ENCODE measurements around the gene PLEKHH1. TPM values are rescaled to one million over a fixed set of nuclear protein-coding genes. Genes with fewer than 3 reads are reported as not detected.

PLEKHH1 gene
- total and polyA plus RNA-seq, 9 of the 15 experiments (the other 6 are each of a cell fraction or from before 2014, with no cell fraction given) = 0.76 to 5.9 (median 2.9) TPM

- Histone ChIP-seq H3K9ac (ENCODE audit: insufficient read depth in 1 of 2, low read depth in 2 of 2, low read length in 2 of 2) (no peak overlapping the region), H3K27me3 (ENCODE audit: control insufficient read depth in 2 of 2, insufficient read depth in 2 of 2, low read length in 2 of 2) (peaks cover 4% of the 10 kb centered on the region in 2 experiments; a peak in 3 of 5 replicates), H3K9me3 (replicated peaks; ENCODE audit: control insufficient read depth, insufficient read depth, low read depth, low read length) (peaks cover 5% of the 10 kb centered on the region; the same call in 1 of the 2 replicates), H3K36me3 (ENCODE audit: control insufficient read depth, insufficient read depth, low read length) (no peaks in the 10 kb centered on the region), H3K27ac (ENCODE audit: extremely low read depth, low read depth, low read length) (no peak overlapping the region), H3K4me3 (no peak overlapping the region), H2AFZ (ENCODE audit: low read depth, low read length) (no peak overlapping the region), H3K4me2 (ENCODE audit: insufficient read depth, low read length) (no peak overlapping the region), H3K79me2 (ENCODE audit: control insufficient read depth, insufficient read depth, low read length) (no peaks in the 10 kb centered on the region), H3K9me1 (ENCODE audit: control insufficient read depth, insufficient read depth, low read length) (no peaks in the 10 kb centered on the region), H4K20me1 (replicated peaks; ENCODE audit: control insufficient read depth, insufficient read depth, low read length) (no peaks in the 10 kb centered on the region), H3K4me1 (replicated peaks in 1 of 2; ENCODE audit: control insufficient read depth in 2 of 2, insufficient read depth in 2 of 2, low read length in 2 of 2) (no peaks in the 10 kb centered on the region; a peak in 1 of 5 replicates)
- CTCF ChIA-PET (ENCODE audit: low intra/inter-chr PET ratio) = no interaction called here
- in situ Hi-C loops (cut with MboI) = no loop called here
- ATAC-seq (no peak), FAIRE-seq (no peak), DNase-seq (ENCODE audit: extremely low read depth in 1 of 4, low spot score in 3 of 4) (no peak)
- WGBS (ENCODE audit: insufficient coverage, low coverage, missing lambda C conversion rate) = 4% methylated on average over 6 of the region's 9 CpGs
- TF ChIP-seq ZNF184 (CRISPR knock-in tag; IDR thresholded peaks at IDR 0.05) = no peak
- TF ChIP-seq REST (IDR thresholded peaks at IDR 0.05; ENCODE audit: borderline replicate concordance) = peak; percentile 19; the same call in 1 of the 2 replicates
- TF ChIP-seq REST (CRISPR knock-in tag; IDR thresholded peaks at IDR 0.05; ENCODE audit: low read depth) = no peak
- no TSS peak for BruUV-seq (replicated peaks)
- POLR2A ChIA-PET = interaction anchor here (1.0 kb wide), 1 partner anchor 11 kb away, joined by 3 read pairs; no protein-coding TSS in a partner anchor
- intact Hi-C loops (cut with micrococcal nuclease) = no loop called here
These were observed 41.2 kb upstream of the PLEKHH1 start for GRCh38 chr14:67491741-67492507.

Data from K562 (cell line).